ENCODE results near the gene JOSD2.

The JOSD2 gene

GRCh38 chr19:50520822-50521465, 10.0 kb upstream of the JOSD2 start:
- no peak for DNase-seq (ENCODE audit: low read depth)
- in situ Hi-C loops (cut with HindIII; ENCODE audit: low sequenced_read_pairs), result no loop called here
- H3K4me3 ChIP-seq (ENCODE audit: low read depth, low read length), result no peak overlapping the region
- TF ChIP-seq CTCF (IDR thresholded peaks at IDR 0.05; ENCODE audit: low read depth, low read length, missing control alignments), result no peak

- no peak overlapping the region for H3K4me3 ChIP-seq (ENCODE audit: low read depth, low read length)
- in situ Hi-C loops (cut with HindIII; ENCODE audit: low sequenced_read_pairs), result no loop called here
- no peak for DNase-seq (ENCODE audit: low read depth)
- no peak for TF ChIP-seq CTCF (IDR thresholded peaks at IDR 0.05; ENCODE audit: low read depth, low read length, missing control alignments)
Measured at GRCh38 chr19:50519006-50519575, 8.1 kb upstream of the JOSD2 start.

GRCh38 chr19:50518091-50519005, 7.4 kb upstream of the JOSD2 start:
- in situ Hi-C loops (cut with HindIII; ENCODE audit: low sequenced_read_pairs), result no loop called here
- DNase-seq (ENCODE audit: low read depth), result no peak
- no peak for TF ChIP-seq CTCF (IDR thresholded peaks at IDR 0.05; ENCODE audit: low read depth, low read length, missing control alignments)
- H3K4me3 ChIP-seq (ENCODE audit: low read depth, low read length), result no peak overlapping the region

- no peak overlapping the region for H3K4me3 ChIP-seq (ENCODE audit: low read depth, low read length)
- in situ Hi-C loops (cut with HindIII; ENCODE audit: low sequenced_read_pairs), result no loop called here
- no peak for DNase-seq (ENCODE audit: low read depth)
- no peak for TF ChIP-seq CTCF (IDR thresholded peaks at IDR 0.05; ENCODE audit: low read depth, low read length, missing control alignments)
Measured at GRCh38 chr19:50517704-50518075, 6.7 kb upstream of the JOSD2 start.

GRCh38 chr19:50516964-50517703, 6.1 kb upstream of the JOSD2 start:
- H3K4me3 ChIP-seq (ENCODE audit: low read depth, low read length), result no peak overlapping the region
- no peak for DNase-seq (ENCODE audit: low read depth)
- TF ChIP-seq CTCF (IDR thresholded peaks at IDR 0.05; ENCODE audit: low read depth, low read length, missing control alignments), result no peak
- in situ Hi-C loops (cut with HindIII; ENCODE audit: low sequenced_read_pairs), result no loop called here

GRCh38 chr19:50516456-50516855, 5.5 kb upstream of the JOSD2 start:
- in situ Hi-C loops (cut with HindIII; ENCODE audit: low sequenced_read_pairs), result no loop called here
- DNase-seq (ENCODE audit: low read depth), result no peak
- no peak overlapping the region for H3K4me3 ChIP-seq (ENCODE audit: low read depth, low read length)
- TF ChIP-seq CTCF (IDR thresholded peaks at IDR 0.05; ENCODE audit: low read depth, low read length, missing control alignments), result no peak

Data from astrocyte of the cerebellum (primary cell).